ENCODE data around the gene FBXO27.

FBXO27 gene

GRCh38 chr19:39030854-39031367, 1.4 kb downstream of the FBXO27 start:
- H3K4me2 ChIP-seq, result peak overlapping the region; percentile 72
- no peak overlapping the region; the same call in 1 of the 2 replicates for H3K27ac ChIP-seq
- TF ChIP-seq, protein P1, sequence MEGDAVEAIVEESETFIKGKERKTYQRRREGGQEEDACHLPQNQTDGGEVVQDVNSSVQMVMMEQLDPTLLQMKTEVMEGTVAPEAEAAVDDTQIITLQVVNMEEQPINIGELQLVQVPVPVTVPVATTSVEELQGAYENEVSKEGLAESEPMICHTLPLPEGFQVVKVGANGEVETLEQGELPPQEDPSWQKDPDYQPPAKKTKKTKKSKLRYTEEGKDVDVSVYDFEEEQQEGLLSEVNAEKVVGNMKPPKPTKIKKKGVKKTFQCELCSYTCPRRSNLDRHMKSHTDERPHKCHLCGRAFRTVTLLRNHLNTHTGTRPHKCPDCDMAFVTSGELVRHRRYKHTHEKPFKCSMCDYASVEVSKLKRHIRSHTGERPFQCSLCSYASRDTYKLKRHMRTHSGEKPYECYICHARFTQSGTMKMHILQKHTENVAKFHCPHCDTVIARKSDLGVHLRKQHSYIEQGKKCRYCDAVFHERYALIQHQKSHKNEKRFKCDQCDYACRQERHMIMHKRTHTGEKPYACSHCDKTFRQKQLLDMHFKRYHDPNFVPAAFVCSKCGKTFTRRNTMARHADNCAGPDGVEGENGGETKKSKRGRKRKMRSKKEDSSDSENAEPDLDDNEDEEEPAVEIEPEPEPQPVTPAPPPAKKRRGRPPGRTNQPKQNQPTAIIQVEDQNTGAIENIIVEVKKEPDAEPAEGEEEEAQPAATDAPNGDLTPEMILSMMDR (conservative IDR thresholded peaks at IDR 0.05; ENCODE audit: low read depth, low read length), result no peak
- H3K79me2 ChIP-seq (ENCODE audit: insufficient read depth, low read depth), result no peaks in the 10 kb centered on the region
- H2AFZ ChIP-seq (ENCODE audit: low read depth), result peak overlapping the region; percentile 89
- H3K4me3 ChIP-seq (IDR thresholded peaks at IDR 0.05; ENCODE audit: insufficient read depth, low read depth, low read length), result no peak overlapping the region
- peaks cover 4% of the 10 kb centered on the region; the same call in 1 of the 2 replicates for H3K27me3 ChIP-seq (ENCODE audit: insufficient read depth, low read depth)
- peaks cover 10% of the 10 kb centered on the region for H3K4me1 ChIP-seq (ENCODE audit: low read depth, poor library complexity, severe bottlenecking)
- no peaks in the 10 kb centered on the region for H3K36me3 ChIP-seq (ENCODE audit: insufficient read depth)
- H4K20me1 ChIP-seq (ENCODE audit: insufficient read depth), result no peaks in the 10 kb centered on the region
- peak overlapping the region; percentile 52; the same call in 1 of the 2 replicates for H3K9ac ChIP-seq

- no peak overlapping the region for H3K4me3 ChIP-seq (IDR thresholded peaks at IDR 0.05; ENCODE audit: insufficient read depth, low read depth, low read length)
- TF ChIP-seq, protein P1 (conservative IDR thresholded peaks at IDR 0.05; ENCODE audit: low read depth, low read length), result no peak
- H4K20me1 ChIP-seq (ENCODE audit: insufficient read depth), result no peaks in the 10 kb centered on the region
- H2AFZ ChIP-seq (ENCODE audit: low read depth), result no peak overlapping the region
- peaks cover 4% of the 10 kb centered on the region; the same call in 1 of the 2 replicates for H3K27me3 ChIP-seq (ENCODE audit: insufficient read depth, low read depth)
- H3K79me2 ChIP-seq (ENCODE audit: insufficient read depth, low read depth), result no peaks in the 10 kb centered on the region
- peaks cover under 1% of the 10 kb centered on the region for H3K4me1 ChIP-seq (ENCODE audit: low read depth, poor library complexity, severe bottlenecking)
- no peaks in the 10 kb centered on the region for H3K36me3 ChIP-seq (ENCODE audit: insufficient read depth)
- H3K27ac ChIP-seq, result no peak overlapping the region
- H3K9ac ChIP-seq, result no peak overlapping the region
- no peak overlapping the region for H3K4me2 ChIP-seq
Measured at GRCh38 chr19:39024875-39025641, 7.3 kb downstream of the FBXO27 start.

DNA sequence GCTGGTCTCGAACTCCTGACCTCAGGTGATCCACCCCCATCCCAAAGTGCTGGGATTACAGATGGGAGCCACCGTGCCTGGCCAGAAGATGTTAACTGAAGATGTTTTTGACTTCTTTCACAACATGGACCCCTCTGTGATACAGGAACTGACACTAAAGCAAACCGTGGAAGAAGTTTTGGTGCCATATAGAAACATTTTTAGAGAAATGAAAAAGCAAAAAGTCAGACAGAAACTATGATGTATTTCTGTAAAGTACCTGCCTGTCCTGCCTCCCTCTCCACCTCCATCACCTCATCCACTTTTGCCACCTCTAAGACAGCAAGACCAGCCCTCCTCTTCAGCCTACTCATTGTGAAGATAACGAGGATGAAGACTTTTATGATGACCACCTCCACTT, 11.3 kb downstream of the FBXO27 start:
- Histone ChIP-seq H2AFZ (ENCODE audit: low read depth) (no peak overlapping the region), H3K4me1 (ENCODE audit: low read depth, poor library complexity, severe bottlenecking) (no peaks in the 10 kb centered on the region), H3K4me2 (no peak overlapping the region), H3K27me3 (ENCODE audit: insufficient read depth, low read depth) (peaks cover 4% of the 10 kb centered on the region; the same call in 1 of the 2 replicates), H3K27ac (no peak overlapping the region), H3K36me3 (ENCODE audit: insufficient read depth) (no peaks in the 10 kb centered on the region), H3K9ac (no peak overlapping the region), H4K20me1 (ENCODE audit: insufficient read depth) (no peaks in the 10 kb centered on the region), H3K79me2 (ENCODE audit: insufficient read depth, low read depth) (no peaks in the 10 kb centered on the region), H3K4me3 (IDR thresholded peaks at IDR 0.05; ENCODE audit: insufficient read depth, low read depth, low read length) (no peak overlapping the region)
- TF ChIP-seq, protein P1 (conservative IDR thresholded peaks at IDR 0.05; ENCODE audit: low read depth, low read length), result no peak

DNA sequence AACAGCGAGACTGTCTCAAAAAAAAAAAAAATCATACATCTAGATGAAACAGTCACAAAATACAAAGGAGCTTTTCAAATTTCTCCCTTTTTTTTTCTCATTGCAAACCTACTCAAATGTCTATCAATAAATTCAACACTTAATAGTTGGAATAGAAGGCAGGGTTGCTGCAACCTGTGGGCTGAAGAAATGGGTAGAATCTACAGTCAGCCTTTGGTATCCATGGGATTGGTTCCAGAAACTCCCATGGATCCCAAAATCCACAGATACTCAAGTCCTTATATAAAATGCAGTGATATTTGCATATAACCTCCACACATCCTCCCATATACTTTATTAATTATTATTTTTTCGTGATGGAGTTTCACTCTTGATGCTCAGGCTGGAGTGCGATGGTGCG, 14.7 kb downstream of the FBXO27 start:
- H3K4me1 ChIP-seq (ENCODE audit: low read depth, poor library complexity, severe bottlenecking), result peaks cover 4% of the 10 kb centered on the region
- H3K27ac ChIP-seq, result no peak overlapping the region
- no peaks in the 10 kb centered on the region for H3K79me2 ChIP-seq (ENCODE audit: insufficient read depth, low read depth)
- H4K20me1 ChIP-seq (ENCODE audit: insufficient read depth), result no peaks in the 10 kb centered on the region
- H2AFZ ChIP-seq (ENCODE audit: low read depth), result no peak overlapping the region
- H3K4me3 ChIP-seq (IDR thresholded peaks at IDR 0.05; ENCODE audit: insufficient read depth, low read depth, low read length), result no peak overlapping the region
- H3K9ac ChIP-seq, result no peak overlapping the region
- TF ChIP-seq, protein P1 (conservative IDR thresholded peaks at IDR 0.05; ENCODE audit: low read depth, low read length), result no peak
- no peak overlapping the region for H3K4me2 ChIP-seq
- no peaks in the 10 kb centered on the region for H3K27me3 ChIP-seq (ENCODE audit: insufficient read depth, low read depth)
- no peaks in the 10 kb centered on the region for H3K36me3 ChIP-seq (ENCODE audit: insufficient read depth)
